Embryonic facial prominence (tissue), 1 donor: ENCODE measurements around the gene TANGO6.
"Not testable (repeated sequence)": the region's sequence is repeated elsewhere in the genome, so short reads cannot be mapped to it uniquely, and the experiment has no call there.

Experiments
- DNase-seq: peaks from one replicate; pipeline ENCODE4 v3.0.0-alpha.2; 2016; ENCODE audit errors: extremely low spot score

TANGO6 gene

GRCh38 chr16:69012906-69013305 is 169.6 kb downstream of the TANGO6 start:
- DNase-seq: no peak

GRCh38 chr16:69013991-69014390 is 170.7 kb downstream of the TANGO6 start:
- no peak for DNase-seq

DNA sequence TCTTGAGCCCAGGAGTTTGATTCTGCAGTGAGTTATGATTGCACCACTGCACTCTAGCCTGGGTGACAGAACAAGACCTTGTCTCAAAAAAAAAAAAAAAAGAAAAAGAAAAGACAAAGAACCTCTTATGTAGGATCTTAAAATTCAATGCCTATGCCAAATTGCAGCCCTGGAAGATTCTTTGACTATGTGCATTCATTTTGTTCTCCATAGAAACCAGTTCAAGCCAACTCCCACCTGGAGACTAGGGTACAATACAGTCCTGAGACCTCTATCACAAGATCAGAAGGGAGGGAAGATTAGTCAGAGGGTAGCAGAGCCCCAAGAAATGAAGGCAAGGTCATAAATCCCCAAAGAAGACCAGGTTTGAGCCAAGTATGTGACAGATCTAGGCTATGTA is 171.5 kb downstream of the TANGO6 start:
- no peak for DNase-seq

GRCh38 chr16:69017036-69017783 is 173.9 kb downstream of the TANGO6 start:
- no peak for DNase-seq

GRCh38 chr16:69019811-69020210 is 176.5 kb downstream of the TANGO6 start:
- no peak for DNase-seq

GRCh38 chr16:69029121-69029520 is 185.8 kb downstream of the TANGO6 start:
- no peak for DNase-seq

DNA sequence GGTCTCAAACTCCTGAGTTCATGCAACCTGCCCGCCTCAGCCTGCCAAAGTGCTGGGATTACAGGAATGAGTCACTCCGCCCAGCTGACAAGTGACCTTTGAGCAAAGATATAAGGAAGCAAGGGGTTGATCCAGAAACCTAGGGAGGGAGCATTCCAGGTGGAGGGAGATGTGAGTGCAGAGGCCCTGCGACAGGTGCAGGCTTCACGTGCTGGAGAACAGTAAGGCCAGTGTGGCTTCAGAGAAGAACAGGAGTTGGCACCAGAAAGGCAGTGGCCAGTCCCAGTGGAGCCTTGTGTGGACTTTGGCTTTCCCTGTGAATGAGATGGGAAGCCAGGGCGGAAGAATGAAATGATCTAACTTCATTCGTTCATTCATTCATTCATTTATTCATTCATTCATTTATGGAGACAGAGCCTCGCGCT is 188.6 kb downstream of the TANGO6 start:
- no peak for DNase-seq

DNA sequence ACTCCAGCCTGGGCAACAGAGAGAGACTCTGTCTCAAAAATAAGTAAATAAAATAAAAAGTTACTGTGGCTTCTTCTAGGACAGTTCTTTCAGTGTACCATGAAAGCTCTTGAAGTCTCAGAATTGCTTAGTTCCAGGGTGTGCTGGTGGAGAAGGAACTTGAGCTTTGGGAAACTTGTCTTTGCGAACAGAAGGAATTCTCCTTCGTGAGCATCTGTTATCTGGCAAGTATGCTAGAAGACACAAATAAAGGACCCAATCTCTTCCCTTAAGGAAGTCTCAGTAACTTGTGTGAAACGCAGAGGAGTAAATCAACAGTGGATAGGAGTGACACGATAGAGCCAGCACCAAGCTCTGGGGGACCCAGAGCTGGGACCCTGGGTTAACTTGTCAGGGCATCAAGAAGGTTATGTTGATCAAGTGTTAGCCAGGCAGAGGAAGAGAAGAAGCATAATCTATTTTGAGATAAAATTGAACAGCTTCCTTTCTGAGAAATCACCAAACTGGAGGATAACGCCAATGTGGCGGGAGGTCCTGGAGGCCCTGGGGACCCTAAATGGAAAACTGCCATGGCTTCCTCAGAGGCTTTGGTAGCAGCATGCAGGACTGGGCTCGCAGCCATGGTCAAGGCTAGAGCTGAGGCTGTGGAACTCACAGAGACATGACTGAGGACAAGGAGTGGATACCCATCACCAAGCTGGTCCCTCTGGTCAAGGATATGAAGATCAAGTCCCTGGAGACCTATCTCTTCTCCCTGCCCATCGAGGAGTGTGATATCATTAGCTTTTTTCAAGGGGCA is 190.0 kb downstream of the TANGO6 start:
- DNase-seq: no peak

- no peak for DNase-seq
Observed at GRCh38 chr16:69035375-69035774, 192.0 kb downstream of the TANGO6 start.

GRCh38 chr16:69036399-69037091 is 193.2 kb downstream of the TANGO6 start:
- no peak for DNase-seq

GRCh38 chr16:69037373-69038160 is 194.2 kb downstream of the TANGO6 start:
- DNase-seq: no peak

DNA sequence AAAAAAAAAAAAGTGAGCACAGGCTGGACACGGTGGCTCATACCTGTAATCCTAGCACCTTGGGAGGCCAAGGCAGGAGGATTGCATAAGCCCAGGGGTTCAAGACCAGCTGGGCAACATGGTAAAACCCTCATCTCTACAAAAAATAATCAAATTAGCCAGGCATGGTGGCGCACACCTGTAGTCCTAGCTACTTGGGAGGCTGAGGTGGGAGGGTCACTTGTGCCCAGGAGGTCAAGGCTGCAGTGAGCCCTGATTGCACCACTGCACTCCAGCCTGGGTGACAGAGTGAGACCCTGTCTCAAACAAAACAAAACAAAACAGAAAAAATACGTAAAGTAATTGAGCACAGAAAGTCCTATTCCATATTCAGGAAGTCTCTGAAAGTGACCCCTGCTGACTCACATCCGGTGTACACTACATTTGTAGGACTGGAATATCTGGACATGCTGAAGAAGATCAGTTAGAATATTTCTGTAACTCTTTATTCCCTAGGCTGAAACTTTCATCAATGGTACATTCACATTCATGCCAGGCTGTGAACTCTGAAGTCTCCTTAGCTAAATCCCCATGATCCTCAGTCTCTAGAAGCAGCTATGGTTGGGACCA is 196.1 kb downstream of the TANGO6 start:
- no peak for DNase-seq

GRCh38 chr16:69040144-69040909 is 197.0 kb downstream of the TANGO6 start:
- no peak for DNase-seq

DNA sequence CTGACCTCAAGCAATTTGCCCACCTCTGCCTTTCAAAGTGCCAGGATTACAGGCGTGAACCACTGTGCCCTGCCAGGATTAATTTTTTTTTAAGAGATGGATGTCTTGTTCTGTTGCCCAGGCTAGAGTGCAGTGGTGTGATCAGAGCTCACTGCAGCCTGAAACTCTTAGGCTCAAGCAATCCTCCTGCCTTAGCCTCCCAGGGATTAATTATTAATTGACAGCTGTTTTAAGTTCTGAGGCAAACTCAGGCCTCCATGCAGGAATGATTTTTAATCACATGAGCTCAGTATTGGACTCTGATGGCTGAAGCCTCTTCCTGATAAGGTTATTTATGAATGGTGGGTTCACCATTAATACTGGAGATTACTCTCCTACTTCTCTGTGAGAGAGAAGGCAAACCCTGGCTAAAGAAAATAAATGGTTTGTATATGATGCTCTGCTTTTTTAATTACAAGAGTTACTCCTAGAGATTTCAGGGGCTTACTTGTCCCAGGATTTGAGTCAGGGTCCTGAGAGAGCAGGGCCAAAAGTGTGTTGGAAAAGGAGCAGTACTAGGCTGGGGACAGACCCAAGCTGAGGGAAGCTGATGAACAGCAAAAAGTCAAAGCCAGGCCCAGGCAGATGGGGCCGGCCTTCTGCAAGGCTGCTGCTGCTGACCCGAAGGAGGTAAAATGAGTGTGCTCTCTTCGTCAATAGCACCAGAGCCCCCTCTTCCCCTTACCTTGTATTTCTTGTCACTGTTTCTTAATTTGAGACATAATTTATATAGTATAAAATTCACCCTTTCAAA is 205.2 kb downstream of the TANGO6 start:
- no peak for DNase-seq

DNA sequence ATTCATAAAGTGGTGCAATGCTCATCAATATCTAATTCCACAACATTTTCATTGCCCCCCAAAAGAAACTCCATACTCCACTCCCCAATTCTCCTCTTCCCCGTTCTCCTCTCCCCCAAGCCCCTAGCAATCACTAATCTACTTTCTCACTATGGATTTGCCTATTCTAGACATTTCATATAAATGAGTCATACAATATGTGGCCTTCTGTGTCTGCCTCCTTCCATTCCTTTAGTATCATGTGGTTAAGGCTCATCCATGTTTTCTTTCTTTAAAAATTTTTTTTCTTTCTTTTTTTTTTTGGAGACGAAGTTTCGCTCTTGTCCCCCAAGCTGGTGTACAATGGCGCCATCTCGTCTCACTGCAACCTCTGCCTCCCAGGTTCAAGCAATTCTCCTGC is 205.8 kb downstream of the TANGO6 start:
- no peak for DNase-seq

- no peak for DNase-seq
Observed at GRCh38 chr16:69049603-69050375, 206.5 kb downstream of the TANGO6 start.

DNA sequence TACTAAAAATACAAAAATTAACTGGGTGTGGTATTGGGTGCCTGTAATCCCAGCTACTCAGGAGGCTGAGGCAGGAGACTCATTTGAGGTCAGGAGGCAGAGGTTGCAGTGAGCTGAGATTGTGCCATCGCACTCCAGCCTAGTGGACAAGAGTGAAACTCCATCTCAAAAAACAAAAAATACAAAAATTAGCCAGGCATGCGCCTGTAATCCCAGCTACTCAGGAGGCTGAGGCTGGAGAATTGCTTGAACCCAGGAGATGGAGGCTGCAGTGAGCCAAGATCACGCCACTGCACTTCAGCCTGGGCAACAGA is 208.1 kb downstream of the TANGO6 start:
- not testable (repeated sequence) for DNase-seq

DNA sequence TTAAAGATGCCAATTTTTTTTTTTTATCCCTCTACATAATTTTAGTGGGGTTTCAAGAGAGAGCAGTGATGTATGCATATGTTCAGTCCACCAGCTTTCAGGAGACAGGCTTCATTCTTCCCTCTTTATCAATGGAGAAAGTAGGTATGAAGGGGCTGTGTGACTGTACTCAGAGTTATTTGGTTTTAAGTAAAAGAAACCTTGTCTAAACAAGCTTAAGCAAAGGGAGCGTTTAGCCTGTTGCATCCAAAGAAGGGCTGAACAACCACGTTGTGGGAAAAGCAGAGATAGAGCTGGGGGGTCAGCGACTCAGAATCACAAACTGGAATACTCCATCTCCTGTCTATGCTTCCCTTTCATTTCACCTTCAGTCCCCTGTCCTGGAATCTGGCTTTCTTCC is 211.7 kb downstream of the TANGO6 start:
- no peak for DNase-seq

GRCh38 chr16:69055980-69056379 is 212.6 kb downstream of the TANGO6 start:
- no peak for DNase-seq
